Gastroesophageal sphincter (tissue), 4 donors: ENCODE measurements around the gene CST4. TPM values are rescaled to one million over a fixed set of nuclear protein-coding genes. Genes with fewer than 3 reads are reported as not detected.
"Not testable (repeated sequence)": the region's sequence is repeated elsewhere in the genome, so short reads cannot be mapped to it uniquely, and the experiment has no call there.

Experiments
- ATAC-seq: fragments of 150-250 bp; one replicate; pipeline ENCODE4 v1.9.1; 2016; ENCODE audit warnings: mild to moderate bottlenecking, moderate library complexity
- H3K27ac ChIP-seq, 4 donors: fragments of 200-600 bp; sonication (generic) in 3 of 4; 1 replicate in 3 of 4; 2 replicates in 1 of 4; pipeline ENCODE4 v1.5.1; 2016 to 2019
- H3K27me3 ChIP-seq: fragments of 200-600 bp; sonication (generic); one replicate; pipeline ENCODE4 v1.5.1; 2019
- H3K36me3 ChIP-seq, 2 donors: fragments of 200-600 bp; sonication (generic); one replicate each; pipeline ENCODE4 v1.5.1; 2019; ENCODE audit warnings: control low read depth in 1 of 2
- H3K4me1 ChIP-seq, 3 donors: fragments of 200-600 bp; sonication (generic); 1 replicate in 2 of 3; 2 replicates in 1 of 3; pipeline ENCODE4 v1.5.1; 2016 to 2019; ENCODE audit warnings: control low read depth in 2 of 3
- H3K4me3 ChIP-seq, 2 donors: fragments of 200-600 bp; sonication (generic); one replicate each; pipeline ENCODE4 v1.5.1; 2019; ENCODE audit warnings: mild to moderate bottlenecking in 1 of 2, moderate library complexity in 1 of 2
- H3K9me3 ChIP-seq, 3 donors: fragments of 200-600 bp; sonication (generic); one replicate each; pipeline ENCODE4 v1.5.1; 2017 to 2019; ENCODE audit warnings: control low read depth in 2 of 3
- CTCF ChIP-seq, 4 experiments: fragments of 200-600 bp in 2 of 4; fragments of 450-650 bp in 2 of 4; sonication (generic) in 1 of 4; IDR thresholded peaks; one replicate each; pipeline ENCODE4 v1.5.1; 2017 to 2019; ENCODE audit warnings: antibody characterized with exemption in 4 of 4, mild to moderate bottlenecking in 2 of 4, moderate library complexity in 2 of 4
- EP300 ChIP-seq: sonication (generic); formaldehyde crosslinking; IDR thresholded peaks from one replicate; pipeline ENCODE4 v1.6.1; 2017; ENCODE audit warnings: antibody characterized with exemption, mild to moderate bottlenecking
- POLR2A ChIP-seq, 2 donors: fragments of 450-650 bp; IDR thresholded peaks; one replicate each; pipeline ENCODE4 v1.6.1; 2017; ENCODE audit warnings: antibody characterized with exemption in 2 of 2, mild to moderate bottlenecking in 2 of 2, moderate library complexity in 1 of 2
- POLR2AphosphoS5 ChIP-seq: sonication (generic); formaldehyde crosslinking; IDR thresholded peaks from one replicate; pipeline ENCODE4 v1.6.1; 2017; ENCODE audit warnings: antibody characterized with exemption
- WGBS, 2 donors: methylation state at CpG; one replicate each; pipeline ENCODE4 v1.1.5; 2018; ENCODE audit warnings: low coverage in 1 of 2; 5-methylcytosine and 5-hydroxymethylcytosine counted together
- total RNA-seq, 4 donors: library from RNA; depleted of rRNA; stranded (reverse); fragments of >200 nt; gene quantifications; one replicate each; pipeline ENCODE4 v1.1.0, GENCODE V29; 2016

The CST4 gene
- total RNA-seq, 4 donors from 2014 or later: not detected

- ATAC-seq: no peak
- no peaks in the 10 kb centered on the region for H3K9me3 ChIP-seq
- TF ChIP-seq CTCF (IDR thresholded peaks at IDR 0.05) (no peak), POLR2AphosphoS5 (no peak), POLR2A (IDR thresholded peaks at IDR 0.05) (no peak), EP300 (no peak)
- peaks cover 19% of the 10 kb centered on the region for H3K27me3 ChIP-seq
- H3K4me1 ChIP-seq: no peaks in the 10 kb centered on the region
- WGBS, 2 donors: 35 to 47% methylated on average over 1 to 2 of the region's 3 CpGs
- H3K27ac ChIP-seq: no peak overlapping the region
- no peaks in the 10 kb centered on the region for H3K36me3 ChIP-seq
- no peak overlapping the region for H3K4me3 ChIP-seq
Measured at GRCh38 chr20:23689399-23689690, 507 bp upstream of the CST4 start.

GRCh38 chr20:23687986-23688385 is 852 bp downstream of the CST4 start:
- Histone ChIP-seq H3K9me3 (no peaks in the 10 kb centered on the region), H3K4me3 (no peak overlapping the region), H3K27ac (no peak overlapping the region), H3K36me3 (no peaks in the 10 kb centered on the region), H3K4me1 (no peaks in the 10 kb centered on the region), H3K27me3 (peaks cover 19% of the 10 kb centered on the region)
- 40% methylated on average over 1 of the region's 3 CpGs; no CpG with 5 or more reads in 1 of the 2 donors for whole genome bisulfite sequencing, 2 donors
- no peak for TF ChIP-seq POLR2AphosphoS5
- TF ChIP-seq EP300: no peak
- TF ChIP-seq POLR2A (IDR thresholded peaks at IDR 0.05): no peak
- no peak for TF ChIP-seq CTCF (IDR thresholded peaks at IDR 0.05)
- no peak for ATAC-seq

- no peak for ATAC-seq
- no peak for TF ChIP-seq CTCF (IDR thresholded peaks at IDR 0.05)
Measured at GRCh38 chr20:23686046-23686750, 2.6 kb downstream of the CST4 start.

GRCh38 chr20:23685529-23685896 is 3.3 kb downstream of the CST4 start:
- WGBS, 2 donors: 80% methylated on average over 2 of the region's 4 CpGs; no CpG with 5 or more reads in 1 of the 2 donors
- H3K27ac ChIP-seq, H3K4me3 ChIP-seq, H3K36me3 ChIP-seq, ATAC-seq, H3K9me3 ChIP-seq, H3K4me1 ChIP-seq: not testable (repeated sequence)
- H3K27me3 ChIP-seq: peaks cover 19% of the 10 kb centered on the region

More at GRCh38 chr20:23686046-23686750, 2.6 kb downstream of the CST4 start:
- H3K9me3 ChIP-seq: no peaks in the 10 kb centered on the region
- H3K36me3 ChIP-seq: no peaks in the 10 kb centered on the region
- 78 to 100% methylated on average over 1 to 2 of the region's 4 CpGs for WGBS, 2 donors
- H3K27ac ChIP-seq: no peak overlapping the region
- no peaks in the 10 kb centered on the region for H3K4me1 ChIP-seq
- H3K27me3 ChIP-seq: peaks cover 19% of the 10 kb centered on the region
- H3K4me3 ChIP-seq: no peak overlapping the region

- Histone ChIP-seq H3K27me3 (peaks cover 23% of the 10 kb centered on the region), H3K36me3 (no peaks in the 10 kb centered on the region), H3K27ac (no peak overlapping the region), H3K4me1 (no peaks in the 10 kb centered on the region), H3K4me3 (no peak overlapping the region), H3K9me3 (no peaks in the 10 kb centered on the region)
- WGBS, 2 donors: 87 to 92% methylated on average over 4 to 6 of the region's 6 CpGs
- TF ChIP-seq POLR2A (IDR thresholded peaks at IDR 0.05) (no peak), CTCF (IDR thresholded peaks at IDR 0.05) (no peak), EP300 (no peak), POLR2AphosphoS5 (no peak)
- no peak for ATAC-seq
Measured at GRCh38 chr20:23684261-23684660, 4.6 kb downstream of the CST4 start.
